Neural cell (in vitro differentiated cells): ENCODE results near the gene BTBD9.
"Not testable (repeated sequence)": the region's sequence is repeated elsewhere in the genome, so short reads cannot be mapped to it uniquely, and the experiment has no call there.

ENCODE experiments used
- EP300 ChIP-seq: fragments of 450-650 bp; conservative IDR thresholded peaks from 2 replicates; pipeline ENCODE4 v1.6.1; 2014; ENCODE audit warnings: antibody characterized with exemption, mild to moderate bottlenecking, moderate library complexity; ENCODE audit not compliant: poor library complexity, severe bottlenecking
- POLR2AphosphoS5 ChIP-seq: IDR thresholded peaks from 2 replicates; pipeline ENCODE4 v1.6.1; 2012
- TAF1 ChIP-seq: IDR thresholded peaks from 2 replicates; pipeline ENCODE4 v1.6.1; 2012; ENCODE audit warnings: low read depth

DNA sequence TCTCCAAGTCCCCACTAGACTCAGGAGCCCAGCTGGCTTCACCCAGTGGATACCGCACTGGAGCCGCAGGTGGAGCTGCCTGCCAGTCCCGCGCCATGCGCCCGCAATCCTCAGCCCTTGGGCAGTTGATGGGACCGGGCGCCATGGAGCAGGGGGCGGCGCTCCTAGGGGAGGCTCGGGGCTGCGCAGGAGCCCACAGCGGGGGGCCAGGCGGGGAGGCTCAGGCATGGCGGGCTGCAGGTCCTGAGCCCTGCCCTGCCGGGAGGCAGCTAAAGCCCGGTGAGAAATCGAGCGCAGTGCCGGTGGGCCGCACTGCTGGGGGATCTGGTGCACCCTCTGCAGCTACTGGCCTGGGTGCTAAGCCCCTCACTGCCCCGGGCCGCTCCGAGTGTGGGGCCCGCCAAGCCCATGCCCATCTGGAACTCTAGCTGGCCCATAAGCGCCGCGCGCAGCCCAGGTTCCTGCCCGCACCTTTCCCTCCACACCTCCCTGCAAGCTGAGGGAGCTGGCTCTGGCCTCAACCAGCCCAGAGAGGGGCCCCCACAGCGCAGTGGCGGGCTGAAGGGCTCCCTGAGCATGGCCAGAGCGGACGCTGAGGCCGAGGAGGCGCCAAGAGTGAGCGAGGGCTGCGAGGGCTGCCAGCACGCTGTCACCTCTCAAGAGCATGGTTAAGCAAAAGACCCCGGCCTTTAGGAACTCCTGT is 515.4 kb downstream of the BTBD9 start:
- TF ChIP-seq EP300, POLR2AphosphoS5, TAF1: not testable (repeated sequence)
